ENCODE measurements around the gene PAPPA. TPM values are rescaled to one million over a fixed set of nuclear protein-coding genes. Genes with fewer than 3 reads are reported as not detected.

PAPPA gene
- total RNA-seq, 4 donors from 2014 or later, result 0.29 to 17.1 (median 2.4) TPM

- Histone ChIP-seq H3K36me3 (no peaks in the 10 kb centered on the region), H3K4me3 (no peak overlapping the region), H3K9me3 (no peaks in the 10 kb centered on the region), H3K4me1 (no peaks in the 10 kb centered on the region), H3K27me3 (no peaks in the 10 kb centered on the region), H3K27ac (no peak overlapping the region)
- no peak for TF ChIP-seq CTCF (IDR thresholded peaks at IDR 0.05)
- TF ChIP-seq POLR2A (IDR thresholded peaks at IDR 0.05), result no peak
- DNase-seq, result no peak
- intact Hi-C loops (cut with DNase I; ENCODE audit: low total_unique reads), result no loop called here
Observed at GRCh38 chr9:116264361-116264760, 110.8 kb downstream of the PAPPA start.

- Histone ChIP-seq H3K4me1 (no peaks in the 10 kb centered on the region), H3K9me3 (no peaks in the 10 kb centered on the region), H3K4me3 (no peak overlapping the region), H3K27me3 (no peaks in the 10 kb centered on the region), H3K27ac (no peak overlapping the region), H3K36me3 (no peaks in the 10 kb centered on the region)
- DNase-seq, result no peak
- intact Hi-C loops (cut with DNase I; ENCODE audit: low total_unique reads), result no loop called here
- TF ChIP-seq CTCF (IDR thresholded peaks at IDR 0.05), result no peak
- TF ChIP-seq POLR2A (IDR thresholded peaks at IDR 0.05), result no peak
Observed at GRCh38 chr9:116267021-116267420, 113.4 kb downstream of the PAPPA start.

GRCh38 chr9:116269250-116269649 is 115.7 kb downstream of the PAPPA start:
- no peak overlapping the region for H3K4me3 ChIP-seq
- H3K9me3 ChIP-seq, result no peaks in the 10 kb centered on the region
- no peak for DNase-seq
- H3K36me3 ChIP-seq, result no peaks in the 10 kb centered on the region
- no peaks in the 10 kb centered on the region for H3K4me1 ChIP-seq
- intact Hi-C loops (cut with DNase I; ENCODE audit: low total_unique reads), result no loop called here
- H3K27me3 ChIP-seq, result no peaks in the 10 kb centered on the region
- no peak overlapping the region for H3K27ac ChIP-seq
- TF ChIP-seq CTCF (IDR thresholded peaks at IDR 0.05), result no peak
- no peak for TF ChIP-seq POLR2A (IDR thresholded peaks at IDR 0.05)

GRCh38 chr9:116270546-116270945 is 117.0 kb downstream of the PAPPA start:
- H3K4me1 ChIP-seq, result no peaks in the 10 kb centered on the region
- H3K9me3 ChIP-seq, result no peaks in the 10 kb centered on the region
- no peaks in the 10 kb centered on the region for H3K27me3 ChIP-seq
- TF ChIP-seq CTCF (IDR thresholded peaks at IDR 0.05), result no peak
- TF ChIP-seq POLR2A (IDR thresholded peaks at IDR 0.05), result no peak
- H3K27ac ChIP-seq, result no peak overlapping the region
- intact Hi-C loops (cut with DNase I; ENCODE audit: low total_unique reads), result no loop called here
- H3K4me3 ChIP-seq, result no peak overlapping the region
- no peak for DNase-seq
- H3K36me3 ChIP-seq, result no peaks in the 10 kb centered on the region

GRCh38 chr9:116271340-116271739 is 117.7 kb downstream of the PAPPA start:
- DNase-seq, result no peak
- Histone ChIP-seq H3K4me3 (no peak overlapping the region), H3K27me3 (no peaks in the 10 kb centered on the region), H3K36me3 (no peaks in the 10 kb centered on the region), H3K4me1 (no peaks in the 10 kb centered on the region), H3K9me3 (no peaks in the 10 kb centered on the region), H3K27ac (no peak overlapping the region)
- intact Hi-C loops (cut with DNase I; ENCODE audit: low total_unique reads), result no loop called here
- no peak for TF ChIP-seq CTCF (IDR thresholded peaks at IDR 0.05)
- TF ChIP-seq POLR2A (IDR thresholded peaks at IDR 0.05), result no peak

All from uterus (tissue), 4 donors.